EH (cell line): ENCODE results near the gene TMEM131.

Experiments used
- DNase-seq: peaks from one replicate; pipeline ENCODE4 v3.0.0-alpha.2; 2015; ENCODE audit warnings: low read depth

Gene TMEM131

GRCh38 chr2:97760480-97761049 lies 235.2 kb downstream of the TMEM131 start:
- DNase-seq = no peak

DNA sequence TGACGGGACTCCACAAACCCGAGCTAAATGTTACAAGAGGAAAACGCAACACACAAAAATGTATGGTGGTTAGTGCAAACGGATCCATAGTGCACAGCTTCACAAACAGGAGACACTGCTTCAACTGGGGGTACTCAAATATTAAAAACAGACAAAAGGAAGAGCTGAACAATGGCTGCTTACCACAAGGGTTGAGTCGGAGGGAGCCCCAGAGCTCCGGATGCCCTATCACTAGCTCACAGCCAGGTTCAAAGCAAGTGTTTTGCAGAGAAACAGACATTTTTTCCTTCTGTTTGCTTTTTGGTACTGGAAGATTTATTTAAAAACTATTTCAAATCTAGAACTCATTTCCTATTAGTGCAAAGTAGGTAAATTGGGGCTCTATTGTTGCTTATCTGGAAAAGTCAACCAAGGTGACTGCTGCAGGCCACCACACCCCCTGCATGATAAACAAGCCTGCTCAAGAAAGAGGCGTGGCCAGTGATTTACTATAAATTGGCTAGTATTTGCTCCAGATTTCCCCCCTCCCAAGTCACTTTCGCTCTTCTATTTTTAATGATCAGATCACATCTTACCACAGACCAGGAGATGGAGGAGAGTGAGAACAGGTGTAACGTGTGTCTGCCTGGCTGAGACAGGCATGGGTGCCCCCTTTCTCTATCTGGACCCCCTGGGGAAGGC lies 235.9 kb downstream of the TMEM131 start:
- DNase-seq = no peak

- DNase-seq = no peak
These were observed 237.5 kb downstream of the TMEM131 start for GRCh38 chr2:97758131-97758705.

DNA sequence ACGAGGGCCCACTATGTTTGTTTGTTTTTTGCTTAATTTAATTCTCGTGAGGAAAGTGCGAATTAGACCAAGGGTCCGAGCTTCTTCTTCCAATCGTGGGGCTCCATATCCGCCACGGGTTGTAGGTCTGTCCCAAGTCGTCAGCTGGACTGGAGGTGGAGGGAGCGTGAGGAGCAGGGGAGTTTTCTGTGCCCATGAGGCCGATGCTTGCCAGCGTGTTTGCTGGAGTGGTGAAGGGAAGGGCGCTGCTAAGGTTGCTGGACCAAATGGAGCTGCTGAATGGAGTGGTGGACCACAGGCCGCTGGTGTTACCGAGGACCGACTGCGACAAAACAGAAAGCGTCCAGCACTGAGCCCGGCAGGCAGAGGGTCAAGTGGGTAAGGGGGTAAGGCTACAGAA lies 238.7 kb downstream of the TMEM131 start:
- no peak for DNase-seq

DNA sequence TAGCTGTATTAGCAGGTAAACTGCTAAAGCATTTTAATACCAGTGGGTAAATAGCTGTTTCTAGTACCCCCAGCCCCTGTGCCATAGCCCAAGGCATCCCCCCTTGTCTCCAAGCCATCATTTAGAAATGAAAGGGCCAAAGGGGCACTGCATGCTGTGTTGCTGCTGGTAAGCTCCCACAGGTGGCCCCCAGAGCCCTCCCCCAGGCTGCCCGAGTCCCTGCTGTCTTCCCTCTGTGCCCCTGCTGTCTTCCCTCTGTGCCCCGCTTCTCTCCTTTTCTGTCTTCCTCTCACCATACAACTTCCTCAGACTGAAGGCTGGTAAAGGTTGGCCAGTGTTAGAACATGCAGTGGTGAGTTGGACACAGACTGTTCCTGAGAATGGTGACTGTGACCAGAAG lies 240.3 kb downstream of the TMEM131 start:
- no peak for DNase-seq

DNA sequence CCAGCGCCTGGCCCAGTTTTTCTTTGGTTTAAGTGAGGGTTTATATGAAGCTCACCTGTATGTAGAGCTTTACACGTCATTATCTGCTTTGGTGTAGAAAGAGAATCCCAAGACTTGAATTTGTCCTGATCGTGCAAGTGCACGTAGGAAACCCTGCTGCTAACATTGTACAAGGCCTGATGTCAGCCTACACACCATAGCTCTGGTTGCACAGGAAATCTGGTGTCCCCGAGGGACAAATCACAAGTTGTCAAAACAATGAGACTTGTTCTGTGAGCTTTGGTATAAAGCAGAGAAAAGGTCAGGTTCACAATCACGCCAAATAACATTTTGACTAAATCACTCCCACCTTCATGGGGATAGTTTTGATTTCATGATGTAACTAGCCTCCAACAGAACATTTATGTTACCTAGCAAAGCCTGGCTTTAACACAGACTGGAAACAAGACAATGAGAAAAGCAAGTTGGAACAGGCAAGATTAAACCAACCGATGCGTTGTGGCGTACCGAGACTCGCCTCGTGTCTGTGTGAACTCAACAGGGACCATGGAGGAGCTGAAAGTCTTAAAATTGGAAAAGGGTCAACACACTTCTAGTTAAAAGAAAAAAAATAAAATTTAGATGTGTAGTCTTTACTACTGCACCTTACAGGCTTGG lies 240.9 kb downstream of the TMEM131 start:
- DNase-seq = no peak

DNA sequence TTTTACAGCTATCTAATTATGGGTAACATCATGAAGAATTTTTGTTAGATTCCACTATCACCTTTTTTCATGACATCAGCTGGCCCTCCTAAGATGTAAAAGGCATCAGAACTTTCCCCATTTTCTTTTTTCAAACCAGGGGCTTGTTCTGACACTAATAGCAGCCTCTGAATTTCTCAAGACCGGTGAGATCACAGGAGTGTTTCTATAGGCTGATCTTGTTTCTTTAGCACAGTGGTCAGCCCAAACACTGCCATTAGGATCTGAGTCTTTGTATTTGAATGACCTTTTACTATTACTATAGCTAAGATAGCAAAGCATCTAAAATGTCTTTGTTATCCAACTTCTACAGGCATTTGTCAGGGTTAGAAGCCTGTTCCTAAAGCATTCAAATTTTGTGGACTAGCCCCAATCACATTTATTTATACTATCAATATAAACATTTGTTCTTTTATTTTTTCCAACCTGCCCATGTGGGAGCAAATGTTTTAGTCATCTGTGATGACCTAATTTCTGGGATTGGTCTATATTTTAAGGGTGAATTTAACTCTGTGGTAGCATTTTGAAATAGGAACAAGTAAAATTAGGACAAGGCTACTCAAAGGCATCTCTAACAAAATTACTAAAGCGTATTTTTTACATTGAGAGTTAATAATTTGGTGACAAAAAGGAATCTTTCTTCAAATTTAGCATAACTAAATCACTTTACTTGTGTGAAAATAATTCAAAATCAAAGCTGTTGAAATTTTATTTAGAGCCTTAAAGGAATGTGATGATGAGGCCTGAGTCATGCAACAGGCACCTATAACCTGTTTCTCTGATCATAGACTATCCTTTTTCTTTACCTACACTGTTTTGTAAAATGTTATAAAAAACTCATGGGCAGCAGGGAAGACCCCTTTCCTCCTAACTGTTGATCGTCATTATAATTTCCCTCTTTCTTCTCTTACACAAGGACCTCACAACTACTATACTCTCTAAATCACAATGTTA lies 243.1 kb downstream of the TMEM131 start:
- no peak for DNase-seq

DNA sequence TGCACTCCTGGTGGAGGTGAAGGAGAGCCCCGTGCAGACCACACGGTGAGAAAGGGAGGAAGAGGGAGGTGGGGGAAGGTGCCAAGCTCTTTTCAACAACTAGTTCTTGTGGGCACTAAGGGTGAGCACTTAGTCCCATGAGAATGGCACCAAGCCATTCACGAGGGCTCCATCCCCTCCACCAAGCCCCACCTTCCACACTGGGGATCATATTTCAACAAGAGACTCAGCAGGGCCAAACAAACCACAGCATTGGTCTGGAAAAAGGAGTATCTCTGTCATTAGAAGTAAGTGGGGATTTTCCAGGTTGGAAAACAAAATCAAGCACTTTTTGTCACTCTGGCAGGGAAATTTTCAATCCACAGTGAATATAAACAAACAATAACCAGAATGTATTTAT lies 244.0 kb downstream of the TMEM131 start:
- peak; percentile 28 for DNase-seq

- no peak for DNase-seq
These were observed 245.7 kb downstream of the TMEM131 start for GRCh38 chr2:97750017-97750416.

DNA sequence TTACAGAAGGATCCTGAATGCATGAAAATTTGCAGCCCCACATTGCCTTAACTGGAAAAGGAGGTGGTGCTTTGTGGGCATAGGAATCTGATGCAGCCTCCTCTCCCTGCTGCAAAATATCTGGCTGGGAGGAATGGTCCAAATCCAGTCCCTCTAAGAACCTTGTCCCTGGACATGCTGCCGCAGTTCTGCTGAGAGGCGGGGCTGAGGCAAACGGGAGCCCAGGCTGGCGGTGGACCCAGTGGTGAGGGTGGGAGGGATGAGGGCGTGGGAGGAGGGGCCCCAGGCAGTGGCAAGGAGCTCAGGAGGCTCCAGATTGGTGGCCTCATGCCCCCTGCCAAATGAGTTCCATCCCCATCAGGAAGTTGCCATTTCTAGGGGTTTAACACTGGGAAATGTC lies 246.2 kb downstream of the TMEM131 start:
- no peak for DNase-seq

- peak; percentile 47 for DNase-seq
These were observed 248.0 kb downstream of the TMEM131 start for GRCh38 chr2:97747716-97748115.

DNA sequence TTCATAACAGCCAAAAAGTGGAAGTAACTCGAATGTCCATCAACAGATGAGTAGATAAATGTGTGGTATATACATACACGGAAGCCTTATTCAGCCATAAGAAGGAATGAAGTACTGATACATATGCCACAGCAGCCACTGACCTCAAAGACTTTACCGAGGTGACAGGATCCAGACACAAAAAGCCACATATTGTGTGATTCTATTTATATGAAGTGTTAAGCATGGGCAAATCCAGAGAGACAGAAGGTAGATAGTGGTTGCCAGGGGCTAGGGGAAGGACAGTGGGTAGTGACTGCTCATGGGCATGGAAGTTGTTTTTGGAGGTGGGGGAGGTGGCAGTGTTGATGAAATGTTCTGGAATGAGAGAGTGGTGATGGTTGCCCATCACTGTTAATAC lies 248.5 kb downstream of the TMEM131 start:
- no peak for DNase-seq

- DNase-seq = no peak
These were observed 250.1 kb downstream of the TMEM131 start for GRCh38 chr2:97745474-97746174.

DNA sequence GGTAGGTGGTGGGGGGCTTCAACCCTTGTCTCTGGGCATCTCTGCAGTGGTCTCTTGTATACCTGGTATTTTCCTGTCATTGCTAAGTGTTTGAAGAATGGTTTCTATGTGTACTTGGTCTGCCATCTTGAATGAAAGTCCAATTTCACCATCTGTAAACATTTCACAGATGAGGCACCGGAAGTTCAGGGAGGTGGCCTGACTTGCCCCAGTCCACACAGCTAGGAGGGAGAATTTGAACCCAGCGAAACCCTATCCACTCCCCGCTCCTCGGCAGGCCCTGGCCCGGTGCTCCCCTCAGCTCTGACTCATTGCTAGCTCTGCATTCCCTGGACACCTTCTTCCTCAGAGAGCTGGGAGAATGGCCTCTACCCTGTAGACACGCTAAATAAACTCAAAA lies 251.8 kb downstream of the TMEM131 start:
- no peak for DNase-seq

DNA sequence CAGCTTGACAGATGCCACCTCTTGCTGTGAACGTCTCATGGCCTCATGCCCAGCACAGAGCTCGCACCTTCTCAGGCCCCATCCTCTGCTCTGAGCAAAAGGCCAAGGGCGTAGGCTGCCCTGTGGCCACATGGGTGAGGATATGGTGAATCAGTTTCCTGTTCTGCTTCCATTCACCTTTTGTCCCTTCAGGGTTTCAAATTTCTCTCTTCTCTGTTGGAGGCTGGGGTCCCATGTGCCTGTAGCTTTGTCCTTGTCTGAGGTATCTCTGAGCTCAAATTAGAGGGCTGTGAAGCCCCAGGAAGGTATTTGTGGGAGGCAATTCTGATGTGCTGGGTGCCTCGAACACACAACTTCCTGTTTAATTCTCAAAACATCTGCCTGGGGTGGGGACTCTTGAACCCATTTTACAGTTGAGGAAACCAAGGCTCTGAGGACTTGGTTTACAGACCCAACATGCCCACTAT lies 253.3 kb downstream of the TMEM131 start:
- DNase-seq = no peak

DNA sequence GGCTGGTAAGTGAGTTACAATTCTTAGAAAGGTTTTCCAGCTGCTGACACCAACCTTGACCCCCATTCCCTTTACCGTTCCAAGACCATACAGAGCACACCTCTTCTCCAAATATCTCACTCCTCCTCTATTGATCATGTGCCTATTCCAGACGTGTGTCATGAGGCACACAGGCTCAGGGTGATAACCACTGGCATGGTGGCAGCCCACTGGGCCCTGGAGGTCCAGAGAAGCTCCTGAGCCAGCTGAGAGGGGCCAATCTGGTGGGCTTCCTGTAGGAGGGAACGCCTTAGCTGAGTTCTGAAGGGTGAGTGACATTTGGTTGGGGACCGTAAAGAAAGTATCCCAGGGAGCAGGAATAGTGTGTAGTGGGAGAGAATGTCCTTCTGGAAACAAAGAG lies 254.1 kb downstream of the TMEM131 start:
- no peak for DNase-seq

DNA sequence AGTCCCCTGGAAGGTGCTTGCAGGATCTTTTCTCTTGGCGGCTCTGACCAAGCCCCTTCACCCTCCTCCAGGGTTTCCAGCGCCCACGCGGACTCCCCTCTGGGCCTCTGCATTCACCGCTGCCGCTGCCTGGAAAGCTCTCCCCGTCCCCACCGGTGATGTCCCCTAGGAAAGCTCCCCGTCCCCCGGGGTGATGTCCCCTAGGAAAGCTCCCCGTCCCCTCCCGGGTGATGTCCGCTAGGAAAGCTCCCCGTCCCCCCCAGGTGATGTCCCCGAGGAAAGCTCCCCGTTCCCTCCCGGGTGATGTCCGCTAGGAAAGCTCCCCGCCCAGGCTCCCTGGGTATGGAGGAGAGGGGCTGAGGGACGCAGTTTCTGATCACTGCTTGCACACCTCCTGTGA lies 254.5 kb downstream of the TMEM131 start:
- DNase-seq = no peak

GRCh38 chr2:97740590-97741182 lies 255.1 kb downstream of the TMEM131 start:
- DNase-seq = peak; percentile 33

- DNase-seq = no peak
These were observed 255.9 kb downstream of the TMEM131 start for GRCh38 chr2:97739893-97740245.

DNA sequence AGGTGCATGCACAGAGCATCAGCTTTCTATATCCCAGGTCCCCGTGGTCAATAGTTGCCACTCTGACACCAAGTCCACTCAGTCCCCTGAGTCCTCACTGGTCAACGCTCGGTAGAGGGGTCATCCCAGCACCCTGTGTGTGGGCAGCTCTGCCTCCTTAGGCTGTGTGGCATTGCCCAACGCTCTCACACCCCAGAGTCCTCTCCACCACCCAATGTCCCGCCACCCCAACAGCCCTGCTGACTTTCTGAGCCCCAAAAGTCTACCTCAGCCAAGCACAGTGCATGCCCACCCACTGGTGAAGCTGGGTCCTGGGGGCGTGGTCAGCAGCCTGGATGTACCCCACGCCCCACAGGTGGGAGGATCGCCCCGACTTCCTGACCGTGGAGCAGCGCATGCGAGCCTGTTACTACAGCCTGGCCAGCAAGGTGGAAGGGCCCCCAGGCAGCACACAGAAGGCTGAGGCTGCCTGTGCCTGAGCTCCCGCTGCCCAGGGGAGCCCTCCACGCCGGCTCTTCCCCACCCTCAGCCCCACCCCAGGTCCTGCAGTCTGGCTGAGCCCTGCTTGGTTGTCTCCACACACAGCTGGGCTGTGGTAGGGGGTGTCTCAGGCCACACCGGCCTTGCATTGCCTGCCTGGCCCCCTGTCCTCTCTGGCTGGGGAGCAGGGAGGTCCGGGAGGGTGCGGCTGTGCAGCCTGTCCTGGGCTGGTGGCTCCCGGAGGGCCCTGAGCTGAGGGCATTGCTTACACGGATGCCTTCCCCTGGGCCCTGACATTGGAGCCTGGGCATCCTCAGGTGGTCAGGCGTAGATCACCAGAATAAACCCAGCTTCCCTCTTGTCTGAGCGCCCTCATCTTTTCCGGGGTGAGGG lies 256.5 kb downstream of the TMEM131 start:
- DNase-seq = no peak
